ENCODE measurements around the gene URM1. TPM values are rescaled to one million over a fixed set of nuclear protein-coding genes. Genes with fewer than 3 reads are reported as not detected.

Gene URM1
- total RNA-seq, 1 donor, result 35.1 TPM

DNA sequence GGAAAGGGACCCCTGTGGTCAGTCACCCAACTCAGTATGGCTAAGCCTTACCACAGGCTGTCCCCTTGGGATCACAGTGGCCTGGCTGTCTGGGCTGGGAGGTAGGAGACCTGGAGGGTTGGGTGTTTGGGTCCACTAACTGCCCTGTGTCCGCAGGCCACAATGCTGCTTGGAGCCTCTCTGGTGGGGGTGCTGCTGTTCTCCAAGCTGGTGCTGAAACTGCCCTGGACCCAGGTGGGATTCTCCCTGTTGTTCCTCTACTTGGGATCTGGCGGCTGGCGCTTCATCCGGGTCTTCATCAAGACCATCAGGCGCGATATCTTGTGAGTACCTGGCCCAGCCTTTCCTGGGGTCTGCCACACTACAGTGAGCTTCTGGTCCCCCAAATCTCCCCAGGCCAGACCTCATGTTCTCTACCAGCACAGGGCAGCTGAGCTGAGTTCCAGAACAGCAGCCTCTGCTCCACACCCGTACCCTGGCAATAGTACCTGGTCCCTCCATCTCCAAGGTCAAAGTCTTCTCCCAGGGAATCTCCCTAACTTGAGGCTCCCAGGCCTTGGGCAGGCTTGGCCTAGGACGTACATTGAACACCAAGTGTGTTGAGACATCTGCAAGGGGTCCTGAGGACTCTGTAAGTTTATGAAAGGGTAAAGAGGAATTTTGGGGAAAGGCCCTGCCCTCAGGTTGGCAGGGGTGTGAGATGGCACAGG, 28.0 kb upstream of the URM1 start:
- Histone ChIP-seq H3K4me1 (ENCODE audit: insufficient read depth, low read length) (peaks cover 11% of the 10 kb centered on the region), H3K79me2 (ENCODE audit: insufficient read depth, low read length) (peaks cover 5% of the 10 kb centered on the region), H3K4me2 (ENCODE audit: insufficient read depth, low read length) (no peak overlapping the region), H3K4me3 (ENCODE audit: insufficient read depth, low read length) (no peak overlapping the region), H4K20me1 (ENCODE audit: insufficient read depth, low read length) (no peaks in the 10 kb centered on the region), H3K27me3 (ENCODE audit: insufficient read depth, low read length) (no peaks in the 10 kb centered on the region), H2AFZ (ENCODE audit: low read length) (no peak overlapping the region), H3K36me3 (ENCODE audit: insufficient read depth, low read length) (peaks cover 38% of the 10 kb centered on the region), H3K27ac (ENCODE audit: low read depth, low read length) (no peak overlapping the region), H3K9me3 (ENCODE audit: low read depth, low read length) (no peaks in the 10 kb centered on the region)
- TF ChIP-seq, protein P1, sequence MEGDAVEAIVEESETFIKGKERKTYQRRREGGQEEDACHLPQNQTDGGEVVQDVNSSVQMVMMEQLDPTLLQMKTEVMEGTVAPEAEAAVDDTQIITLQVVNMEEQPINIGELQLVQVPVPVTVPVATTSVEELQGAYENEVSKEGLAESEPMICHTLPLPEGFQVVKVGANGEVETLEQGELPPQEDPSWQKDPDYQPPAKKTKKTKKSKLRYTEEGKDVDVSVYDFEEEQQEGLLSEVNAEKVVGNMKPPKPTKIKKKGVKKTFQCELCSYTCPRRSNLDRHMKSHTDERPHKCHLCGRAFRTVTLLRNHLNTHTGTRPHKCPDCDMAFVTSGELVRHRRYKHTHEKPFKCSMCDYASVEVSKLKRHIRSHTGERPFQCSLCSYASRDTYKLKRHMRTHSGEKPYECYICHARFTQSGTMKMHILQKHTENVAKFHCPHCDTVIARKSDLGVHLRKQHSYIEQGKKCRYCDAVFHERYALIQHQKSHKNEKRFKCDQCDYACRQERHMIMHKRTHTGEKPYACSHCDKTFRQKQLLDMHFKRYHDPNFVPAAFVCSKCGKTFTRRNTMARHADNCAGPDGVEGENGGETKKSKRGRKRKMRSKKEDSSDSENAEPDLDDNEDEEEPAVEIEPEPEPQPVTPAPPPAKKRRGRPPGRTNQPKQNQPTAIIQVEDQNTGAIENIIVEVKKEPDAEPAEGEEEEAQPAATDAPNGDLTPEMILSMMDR (IDR thresholded peaks at IDR 0.05; ENCODE audit: extremely low read depth, low read depth, low read length), result no peak
- DNase-seq (ENCODE audit: insufficient read length, low spot score, missing footprints), result peak; percentile 62

DNA sequence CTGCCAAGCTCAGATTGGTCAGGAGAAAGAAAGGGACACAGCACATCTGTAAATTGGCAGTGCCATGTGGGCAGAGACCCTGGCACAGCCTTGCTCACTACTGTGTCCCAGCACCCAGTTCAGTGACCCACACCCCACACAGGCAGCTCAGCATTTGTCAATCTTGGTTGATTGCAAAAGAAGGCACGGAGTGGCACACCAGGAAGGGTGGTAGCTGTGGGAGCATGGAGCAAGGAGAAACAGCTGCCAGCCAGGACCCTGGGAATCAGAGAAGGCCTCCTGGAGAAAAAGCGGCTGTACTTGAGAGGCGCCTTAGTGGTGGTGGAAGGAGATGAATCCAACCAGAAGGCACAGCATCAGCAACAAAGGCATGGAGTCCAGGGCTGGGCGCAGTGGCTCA, 27.3 kb upstream of the URM1 start:
- no peak overlapping the region for H2AFZ ChIP-seq (ENCODE audit: low read length)
- no peak overlapping the region for H3K4me2 ChIP-seq (ENCODE audit: insufficient read depth, low read length)
- H3K79me2 ChIP-seq (ENCODE audit: insufficient read depth, low read length), result peaks cover 5% of the 10 kb centered on the region
- H3K27ac ChIP-seq (ENCODE audit: low read depth, low read length), result no peak overlapping the region
- H3K4me3 ChIP-seq (ENCODE audit: insufficient read depth, low read length), result no peak overlapping the region
- TF ChIP-seq, protein P1 (IDR thresholded peaks at IDR 0.05; ENCODE audit: extremely low read depth, low read depth, low read length), result no peak
- DNase-seq (ENCODE audit: insufficient read length, low spot score, missing footprints), result peak; percentile 9
- H3K27me3 ChIP-seq (ENCODE audit: insufficient read depth, low read length), result no peaks in the 10 kb centered on the region
- no peaks in the 10 kb centered on the region for H4K20me1 ChIP-seq (ENCODE audit: insufficient read depth, low read length)
- H3K36me3 ChIP-seq (ENCODE audit: insufficient read depth, low read length), result peaks cover 44% of the 10 kb centered on the region
- no peaks in the 10 kb centered on the region for H3K9me3 ChIP-seq (ENCODE audit: low read depth, low read length)
- peaks cover 11% of the 10 kb centered on the region for H3K4me1 ChIP-seq (ENCODE audit: insufficient read depth, low read length)

DNA sequence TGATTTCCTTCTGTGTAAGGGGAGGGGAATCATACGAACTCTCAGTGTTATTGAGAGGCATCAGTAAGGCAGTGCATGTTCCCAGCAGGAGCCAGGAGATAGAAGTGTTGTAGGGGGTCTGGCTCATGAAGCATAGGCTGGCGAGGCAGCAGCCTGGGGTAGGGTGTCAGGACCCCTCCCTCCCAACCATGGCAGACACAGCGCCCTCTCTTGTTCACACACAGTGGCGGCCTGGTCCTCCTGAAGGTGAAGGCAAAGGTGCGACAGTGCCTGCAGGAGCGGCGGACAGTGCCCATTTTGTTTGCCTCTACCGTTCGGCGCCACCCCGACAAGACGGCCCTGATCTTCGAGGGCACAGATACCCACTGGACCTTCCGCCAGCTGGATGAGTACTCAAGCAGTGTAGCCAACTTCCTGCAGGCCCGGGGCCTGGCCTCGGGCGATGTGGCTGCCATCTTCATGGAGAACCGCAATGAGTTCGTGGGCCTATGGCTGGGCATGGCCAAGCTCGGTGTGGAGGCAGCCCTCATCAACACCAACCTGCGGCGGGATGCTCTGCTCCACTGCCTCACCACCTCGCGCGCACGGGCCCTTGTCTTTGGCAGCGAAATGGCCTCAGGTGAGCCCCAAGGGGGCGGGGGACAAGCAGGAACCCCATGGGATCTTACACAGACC, 26.1 kb upstream of the URM1 start:
- Histone ChIP-seq H4K20me1 (ENCODE audit: insufficient read depth, low read length) (no peaks in the 10 kb centered on the region), H3K27me3 (ENCODE audit: insufficient read depth, low read length) (no peaks in the 10 kb centered on the region), H3K79me2 (ENCODE audit: insufficient read depth, low read length) (peaks cover 5% of the 10 kb centered on the region), H3K9me3 (ENCODE audit: low read depth, low read length) (no peaks in the 10 kb centered on the region), H3K36me3 (ENCODE audit: insufficient read depth, low read length) (peaks cover 52% of the 10 kb centered on the region), H3K4me1 (ENCODE audit: insufficient read depth, low read length) (peaks cover 7% of the 10 kb centered on the region), H2AFZ (ENCODE audit: low read length) (no peak overlapping the region), H3K4me2 (ENCODE audit: insufficient read depth, low read length) (no peak overlapping the region), H3K4me3 (ENCODE audit: insufficient read depth, low read length) (no peak overlapping the region), H3K27ac (ENCODE audit: low read depth, low read length) (no peak overlapping the region)
- DNase-seq (ENCODE audit: insufficient read length, low spot score, missing footprints), result no peak
- TF ChIP-seq, protein P1 (IDR thresholded peaks at IDR 0.05; ENCODE audit: extremely low read depth, low read depth, low read length), result no peak

- Histone ChIP-seq H3K9me3 (ENCODE audit: low read depth, low read length) (no peaks in the 10 kb centered on the region), H3K79me2 (ENCODE audit: insufficient read depth, low read length) (no peaks in the 10 kb centered on the region), H3K36me3 (ENCODE audit: insufficient read depth, low read length) (peaks cover 39% of the 10 kb centered on the region), H3K4me2 (ENCODE audit: insufficient read depth, low read length) (no peak overlapping the region), H3K27me3 (ENCODE audit: insufficient read depth, low read length) (no peaks in the 10 kb centered on the region), H3K4me3 (ENCODE audit: insufficient read depth, low read length) (no peak overlapping the region), H2AFZ (ENCODE audit: low read length) (no peak overlapping the region), H4K20me1 (ENCODE audit: insufficient read depth, low read length) (no peaks in the 10 kb centered on the region), H3K4me1 (ENCODE audit: insufficient read depth, low read length) (no peaks in the 10 kb centered on the region), H3K27ac (ENCODE audit: low read depth, low read length) (no peak overlapping the region)
- no peak for DNase-seq (ENCODE audit: insufficient read length, low spot score, missing footprints)
- TF ChIP-seq, protein P1 (IDR thresholded peaks at IDR 0.05; ENCODE audit: extremely low read depth, low read depth, low read length), result no peak
These were observed 22.0 kb upstream of the URM1 start for GRCh38 chr9:128349125-128349524.

Measured in osteoblast (primary cell).